ENCODE measurements around the gene KRT5. TPM values are rescaled to one million over a fixed set of nuclear protein-coding genes. Genes with fewer than 3 reads are reported as not detected.
"Not testable (repeated sequence)": the region's sequence is repeated elsewhere in the genome, so short reads cannot be mapped to it uniquely, and the experiment has no call there.

KRT5 gene
- total RNA-seq, 1 donor: not detected

DNA sequence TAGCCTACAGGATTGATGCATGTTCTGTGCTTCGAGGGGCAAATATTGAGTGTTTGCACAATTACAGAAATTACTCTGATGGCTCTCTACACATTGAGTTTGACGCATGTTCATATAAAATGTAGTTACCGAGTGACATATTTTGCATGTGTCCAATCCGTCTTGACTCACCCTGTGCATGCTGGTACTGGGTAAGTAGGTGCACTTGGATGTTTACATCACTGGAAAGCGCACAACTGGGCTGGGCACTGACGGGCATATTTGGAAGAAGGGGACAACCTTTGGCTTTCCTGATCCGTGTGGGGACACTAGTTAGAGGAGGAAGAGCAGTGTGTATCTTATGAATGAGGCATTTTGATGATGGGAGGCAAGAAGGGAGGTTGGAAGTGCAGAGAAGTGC is 22.2 kb downstream of the KRT5 start:
- DNase-seq (ENCODE audit: low read depth): no peak
- H3K4me3 ChIP-seq (ENCODE audit: low read depth, low read length): no peak overlapping the region
- TF ChIP-seq, protein P1, sequence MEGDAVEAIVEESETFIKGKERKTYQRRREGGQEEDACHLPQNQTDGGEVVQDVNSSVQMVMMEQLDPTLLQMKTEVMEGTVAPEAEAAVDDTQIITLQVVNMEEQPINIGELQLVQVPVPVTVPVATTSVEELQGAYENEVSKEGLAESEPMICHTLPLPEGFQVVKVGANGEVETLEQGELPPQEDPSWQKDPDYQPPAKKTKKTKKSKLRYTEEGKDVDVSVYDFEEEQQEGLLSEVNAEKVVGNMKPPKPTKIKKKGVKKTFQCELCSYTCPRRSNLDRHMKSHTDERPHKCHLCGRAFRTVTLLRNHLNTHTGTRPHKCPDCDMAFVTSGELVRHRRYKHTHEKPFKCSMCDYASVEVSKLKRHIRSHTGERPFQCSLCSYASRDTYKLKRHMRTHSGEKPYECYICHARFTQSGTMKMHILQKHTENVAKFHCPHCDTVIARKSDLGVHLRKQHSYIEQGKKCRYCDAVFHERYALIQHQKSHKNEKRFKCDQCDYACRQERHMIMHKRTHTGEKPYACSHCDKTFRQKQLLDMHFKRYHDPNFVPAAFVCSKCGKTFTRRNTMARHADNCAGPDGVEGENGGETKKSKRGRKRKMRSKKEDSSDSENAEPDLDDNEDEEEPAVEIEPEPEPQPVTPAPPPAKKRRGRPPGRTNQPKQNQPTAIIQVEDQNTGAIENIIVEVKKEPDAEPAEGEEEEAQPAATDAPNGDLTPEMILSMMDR (IDR thresholded peaks at IDR 0.05; ENCODE audit: insufficient read depth, low read length): no peak

DNA sequence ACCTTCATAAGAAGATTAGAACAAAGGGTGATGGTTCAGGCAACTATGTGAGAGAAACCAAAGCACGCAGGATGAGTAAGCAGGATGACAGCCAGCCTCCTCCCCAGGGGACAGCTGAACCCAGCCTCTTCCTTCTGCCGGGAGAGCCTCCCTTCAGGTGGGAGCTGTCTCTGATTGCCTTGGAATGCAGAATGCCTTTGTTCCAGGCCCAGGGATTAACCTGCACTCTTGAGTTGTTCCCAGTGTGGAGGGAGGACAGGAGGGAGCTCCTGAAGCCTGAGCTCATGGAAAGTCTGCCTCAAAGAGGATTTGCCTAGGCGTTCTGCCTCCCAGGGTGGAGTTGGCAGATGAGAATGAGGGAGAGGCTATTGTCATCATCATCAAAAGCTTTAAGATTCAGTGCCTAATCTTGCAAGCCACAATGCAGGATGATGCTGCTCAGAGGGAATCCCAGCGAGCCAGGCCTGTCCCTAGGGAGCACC is 23.6 kb downstream of the KRT5 start:
- H3K4me3 ChIP-seq (ENCODE audit: low read depth, low read length): no peak overlapping the region
- TF ChIP-seq, protein P1 (IDR thresholded peaks at IDR 0.05; ENCODE audit: insufficient read depth, low read length): no peak
- peak; percentile 59 for DNase-seq (ENCODE audit: low read depth)

DNA sequence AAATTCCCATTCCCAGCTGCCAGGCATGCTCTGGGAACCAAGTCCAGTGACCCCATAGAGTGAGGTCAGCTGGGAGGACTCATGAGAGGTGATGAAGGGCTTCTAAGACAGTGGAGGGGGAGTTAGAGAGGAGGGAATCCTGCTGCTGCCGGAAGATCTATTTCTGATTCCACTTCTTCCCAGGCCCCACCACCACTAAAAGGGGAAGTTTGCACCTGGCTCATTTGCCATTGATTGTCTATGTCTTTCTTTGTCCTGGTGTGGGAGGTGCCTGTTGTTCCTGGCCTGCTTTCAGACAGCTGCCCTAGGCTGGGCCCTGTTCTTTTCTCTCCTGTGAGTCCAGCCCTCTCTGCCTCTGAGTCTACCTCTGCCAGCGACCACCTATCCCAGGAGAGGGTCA is 24.1 kb downstream of the KRT5 start:
- DNase-seq (ENCODE audit: low read depth): no peak
- no peak overlapping the region for H3K4me3 ChIP-seq (ENCODE audit: low read depth, low read length)
- TF ChIP-seq, protein P1 (IDR thresholded peaks at IDR 0.05; ENCODE audit: insufficient read depth, low read length): no peak

DNA sequence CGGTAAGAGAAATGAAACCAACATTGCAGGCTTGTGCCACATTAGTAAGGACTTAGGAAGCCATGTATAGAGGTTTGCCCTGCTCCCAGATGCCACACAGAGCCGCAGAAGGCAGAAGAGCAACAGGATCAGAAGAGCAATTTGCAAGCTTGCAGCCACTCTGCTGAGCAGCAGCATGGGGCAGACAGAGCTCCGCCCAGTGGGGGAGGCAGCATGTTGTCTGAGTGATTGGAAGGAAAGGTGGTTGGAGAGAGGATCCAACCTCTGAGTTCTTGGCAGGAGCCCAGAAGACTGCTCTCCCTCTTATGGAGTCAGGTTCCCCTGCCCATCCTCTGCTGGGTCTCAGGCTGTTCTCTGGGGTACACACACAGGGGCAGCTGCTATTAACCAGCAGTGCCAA is 24.8 kb downstream of the KRT5 start:
- peak; percentile 2 for DNase-seq (ENCODE audit: low read depth)
- no peak overlapping the region for H3K4me3 ChIP-seq (ENCODE audit: low read depth, low read length)
- TF ChIP-seq, protein P1 (IDR thresholded peaks at IDR 0.05; ENCODE audit: insufficient read depth, low read length): no peak

DNA sequence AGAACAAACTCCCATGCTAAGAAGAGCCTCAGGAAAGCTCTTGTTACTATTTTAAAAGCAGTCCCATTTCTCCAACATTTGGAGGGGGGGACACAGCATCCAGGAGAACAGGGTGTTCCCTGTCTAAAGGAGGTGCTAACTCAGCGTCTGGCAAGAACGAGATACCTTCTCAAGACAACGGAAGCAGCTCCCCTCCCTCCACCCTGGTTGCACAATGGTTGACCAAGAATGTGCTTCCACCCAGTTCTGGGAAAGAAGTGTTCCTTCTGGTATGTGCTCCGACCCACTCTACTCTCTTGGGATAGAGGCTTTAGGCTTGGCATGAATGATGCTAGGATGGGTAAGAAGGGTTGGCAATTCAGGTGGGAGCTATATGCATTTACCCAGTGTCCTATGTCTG is 25.7 kb downstream of the KRT5 start:
- TF ChIP-seq, protein P1 (IDR thresholded peaks at IDR 0.05; ENCODE audit: insufficient read depth, low read length): no peak
- DNase-seq (ENCODE audit: low read depth): peak; percentile 59
- H3K4me3 ChIP-seq (ENCODE audit: low read depth, low read length): no peak overlapping the region

DNA sequence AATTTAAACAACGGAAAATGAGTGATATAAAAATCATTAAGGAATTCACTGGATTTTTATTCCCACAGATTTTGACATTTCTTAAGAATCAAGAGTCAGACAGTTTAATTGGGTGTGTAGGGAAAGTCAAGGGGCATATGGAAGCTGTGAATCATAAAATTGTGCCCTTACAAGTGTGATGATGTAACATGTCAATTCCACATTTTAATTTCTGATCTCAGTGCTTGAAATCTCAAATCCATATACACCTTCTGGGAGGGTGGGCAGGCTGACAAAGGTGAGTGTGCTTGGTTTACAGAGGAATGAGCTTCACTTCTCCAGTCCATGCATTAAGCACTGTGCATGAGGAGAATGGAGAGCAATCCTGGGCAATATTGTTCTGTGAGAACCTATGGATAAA is 26.1 kb downstream of the KRT5 start:
- no peak for DNase-seq (ENCODE audit: low read depth)
- TF ChIP-seq, protein P1 (IDR thresholded peaks at IDR 0.05; ENCODE audit: insufficient read depth, low read length): no peak
- no peak overlapping the region for H3K4me3 ChIP-seq (ENCODE audit: low read depth, low read length)

DNA sequence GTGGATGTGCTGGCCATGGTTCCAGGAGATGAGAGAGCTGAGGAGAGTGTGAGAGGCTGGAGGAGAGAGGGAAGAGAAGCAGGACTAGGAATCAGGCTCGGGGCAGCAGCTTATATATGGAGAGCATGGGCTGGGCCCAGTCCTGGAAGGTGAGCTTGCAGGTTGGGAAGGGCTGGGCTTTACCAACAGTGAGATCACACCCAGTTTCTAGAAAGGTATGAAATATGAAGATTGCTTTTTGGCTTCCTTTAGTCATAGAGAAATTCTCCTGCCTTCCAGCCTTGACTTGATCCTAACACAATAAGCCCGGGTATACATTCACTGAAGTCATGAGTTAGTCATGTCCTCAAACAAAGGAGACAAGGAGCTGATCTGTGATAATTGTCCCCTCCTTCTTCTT is 27.0 kb downstream of the KRT5 start, which contains the start of gene KRT6A:
KRT6A (minus strand) TSS at position 86 of the 400 bp plus-strand sequence; CDS start at position 17, 69 bp downstream.
- TF ChIP-seq, protein P1 (IDR thresholded peaks at IDR 0.05; ENCODE audit: insufficient read depth, low read length): no peak
- H3K4me3 ChIP-seq (ENCODE audit: low read depth, low read length): no peak within 1 kb of the TSS
- no peak for DNase-seq (ENCODE audit: low read depth)

DNA sequence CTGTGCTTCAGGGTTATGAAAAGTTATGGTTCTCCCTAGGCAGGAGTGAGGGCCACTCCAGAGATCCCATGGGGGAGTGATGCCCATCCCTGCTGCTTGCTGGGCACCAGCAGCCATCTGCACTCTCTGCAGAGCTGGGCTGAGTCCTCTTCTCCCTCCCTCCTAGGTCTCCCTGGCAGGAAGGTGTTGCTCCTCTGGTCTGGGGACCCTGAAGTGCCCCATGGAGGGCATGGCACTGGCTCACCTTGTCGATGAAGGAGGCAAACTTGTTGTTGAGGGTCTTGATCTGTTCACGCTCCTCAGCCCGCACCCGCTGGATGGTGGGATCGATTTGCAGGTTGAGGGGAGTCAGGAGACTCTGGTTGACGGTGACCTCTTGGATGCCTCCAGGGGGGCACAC is 27.8 kb downstream of the KRT5 start:
- DNase-seq (ENCODE audit: low read depth); H3K4me3 ChIP-seq (ENCODE audit: low read depth, low read length): not testable (repeated sequence)

DNA sequence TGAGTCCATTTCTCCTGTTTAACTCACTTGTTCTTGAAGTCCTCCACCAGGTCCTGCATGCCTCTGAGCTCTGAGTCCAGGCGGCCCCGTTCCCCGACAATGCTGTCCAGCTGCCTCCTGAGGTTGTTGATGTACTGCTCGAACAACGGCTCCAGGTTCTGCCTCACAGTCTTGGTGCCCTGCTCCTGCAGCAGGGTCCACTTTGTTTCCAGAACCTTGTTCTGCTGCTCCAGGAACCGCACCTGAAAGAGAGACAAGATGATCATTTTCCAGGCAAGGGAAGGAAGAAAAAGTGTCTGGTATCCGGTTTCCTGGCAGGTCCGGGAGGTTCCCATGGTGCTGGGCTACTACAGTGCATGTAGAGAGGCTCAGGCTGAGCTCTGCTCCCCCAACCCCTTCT is 28.7 kb downstream of the KRT5 start:
- not testable (repeated sequence) for H3K4me3 ChIP-seq (ENCODE audit: low read depth, low read length); DNase-seq (ENCODE audit: low read depth)

Data from fibroblast of the aortic adventitia (primary cell).